Measurements from ENCODE around the gene PTGR1.

PTGR1 gene

GRCh38 chr9:111531716-111532115 lies 67.7 kb downstream of the PTGR1 start:
- no peak for DNase-seq

- DNase-seq, result no peak
These were observed 69.7 kb downstream of the PTGR1 start for GRCh38 chr9:111529787-111530186.

- DNase-seq, result no peak
These were observed 72.1 kb downstream of the PTGR1 start for GRCh38 chr9:111527347-111527746.

GRCh38 chr9:111525056-111525977 lies 74.1 kb downstream of the PTGR1 start, which contains the start of gene ZNF483:
Gene ZNF483, plus strand, starts transcription at chr9:111525179. Its CDS starts 2,217 bp downstream, at chr9:111527396.
- DNase-seq, result no peak

GRCh38 chr9:111524731-111525055 lies 74.8 kb downstream of the PTGR1 start:
- DNase-seq, result no peak

- DNase-seq, result peak; percentile 70
These were observed 83.4 kb downstream of the PTGR1 start for GRCh38 chr9:111516061-111516465.

- no peak for DNase-seq
These were observed 84.5 kb downstream of the PTGR1 start for GRCh38 chr9:111514967-111515366.

Measured in OCI-M1 (cell line).